Activated T-cell treated with anti-CD3 and anti-CD28 coated beads for 1 hour (primary cell): ENCODE data around the gene PDCD1.

Experiments used
- DNase-seq: peaks from one replicate; pipeline ENCODE4 v3.0.0-alpha.2; 2020; ENCODE audit warnings: low read depth

The PDCD1 gene

GRCh38 chr2:241865416-241865956 lies 6.8 kb upstream of the PDCD1 start:
- no peak for DNase-seq

DNA sequence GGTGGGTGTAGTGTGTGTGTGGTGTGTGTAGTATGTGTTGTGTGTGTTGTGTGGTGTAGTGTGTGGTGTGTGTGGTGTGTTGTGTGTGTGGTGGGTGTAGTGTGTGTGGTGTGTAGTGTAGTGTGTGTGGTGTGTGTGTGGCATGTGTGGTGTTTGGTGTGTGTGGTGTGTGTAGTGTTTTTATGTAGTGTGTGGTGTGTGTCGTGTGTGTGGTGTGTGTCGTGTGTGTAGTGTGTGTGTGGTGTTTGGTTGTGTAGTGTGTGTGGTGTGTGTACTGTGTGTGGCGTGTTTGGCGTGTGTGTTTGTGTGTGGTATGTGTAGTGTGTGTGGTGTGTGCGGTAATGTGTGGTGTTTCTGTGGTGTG lies 6.1 kb upstream of the PDCD1 start:
- DNase-seq = no peak

DNA sequence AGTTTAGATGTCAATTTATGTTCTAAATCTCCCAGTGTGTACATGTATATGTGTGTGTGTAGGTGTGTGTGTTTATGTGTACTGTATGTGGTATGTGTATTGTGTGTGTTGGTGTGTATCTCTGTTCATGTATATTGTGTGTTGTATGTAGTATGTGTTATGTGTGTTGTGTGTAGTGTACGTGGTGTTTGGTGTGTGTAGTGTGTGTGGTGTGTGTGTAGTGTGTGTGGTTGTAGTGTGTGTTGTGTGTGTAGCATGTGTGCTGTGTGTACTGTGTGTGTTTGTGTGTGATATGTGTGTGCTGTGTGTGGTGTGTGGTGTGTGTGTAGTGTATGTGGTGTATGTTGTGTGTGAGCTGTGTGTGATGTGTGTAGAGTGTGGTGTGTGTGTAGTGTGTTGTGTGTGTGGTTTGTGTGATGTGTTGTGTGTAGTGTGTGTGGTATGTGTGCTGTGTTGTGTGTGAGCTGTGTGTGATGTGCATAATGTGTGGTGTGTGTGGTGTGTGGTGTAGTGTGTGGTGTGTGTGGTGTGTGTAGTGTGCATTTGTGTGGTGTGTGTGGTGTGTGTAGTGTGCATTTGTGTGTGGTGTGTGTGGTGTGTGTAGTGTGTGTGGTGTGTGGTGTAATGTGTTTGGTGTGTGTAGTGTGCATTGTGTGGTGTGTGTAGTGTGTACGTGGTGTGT lies 5.6 kb upstream of the PDCD1 start:
- DNase-seq = no peak

DNA sequence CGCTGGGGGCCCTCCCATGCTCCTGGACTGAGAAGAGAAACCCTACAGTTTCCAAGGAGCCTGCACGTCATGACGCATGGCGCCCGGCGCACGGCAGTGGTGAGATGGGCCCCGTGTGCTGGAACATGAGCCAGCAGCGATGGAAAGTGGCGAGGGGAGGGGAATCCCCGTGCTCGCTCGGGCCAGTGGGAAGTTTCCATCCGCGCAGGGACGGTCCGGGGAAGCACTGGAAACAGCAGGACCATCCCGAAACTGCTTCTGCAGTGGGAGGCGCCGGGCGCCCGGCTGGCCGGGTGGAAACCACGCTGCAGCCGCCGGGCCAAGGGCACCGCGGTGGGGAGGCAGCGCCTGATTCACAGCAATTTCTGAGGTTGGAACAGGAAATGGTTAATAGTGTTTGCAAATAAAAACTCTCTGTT lies 4.9 kb upstream of the PDCD1 start:
- DNase-seq = no peak

- no peak for DNase-seq
Observed at GRCh38 chr2:241862775-241863535, 4.3 kb upstream of the PDCD1 start.

DNA sequence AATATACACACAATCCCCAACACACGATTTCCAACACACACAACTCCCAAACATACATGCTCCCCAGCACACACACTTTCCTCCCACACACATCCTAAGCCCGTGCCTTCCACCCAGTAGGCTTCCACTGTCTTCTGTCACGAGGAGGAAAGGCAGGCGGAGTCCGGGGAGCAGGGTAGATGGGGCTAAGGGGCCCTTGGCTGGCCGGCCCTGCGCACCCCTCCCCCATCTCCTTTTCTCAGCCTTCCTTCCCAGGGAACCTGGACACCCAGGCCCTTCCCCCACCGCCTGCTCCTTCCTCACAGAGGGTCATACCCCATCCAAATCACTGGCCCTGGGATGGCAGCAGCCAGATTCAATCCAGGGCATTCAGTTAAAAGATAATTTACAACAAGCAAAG lies 3.4 kb upstream of the PDCD1 start:
- DNase-seq = no peak

- DNase-seq = no peak
Observed at GRCh38 chr2:241861264-241861663, 2.6 kb upstream of the PDCD1 start.

DNA sequence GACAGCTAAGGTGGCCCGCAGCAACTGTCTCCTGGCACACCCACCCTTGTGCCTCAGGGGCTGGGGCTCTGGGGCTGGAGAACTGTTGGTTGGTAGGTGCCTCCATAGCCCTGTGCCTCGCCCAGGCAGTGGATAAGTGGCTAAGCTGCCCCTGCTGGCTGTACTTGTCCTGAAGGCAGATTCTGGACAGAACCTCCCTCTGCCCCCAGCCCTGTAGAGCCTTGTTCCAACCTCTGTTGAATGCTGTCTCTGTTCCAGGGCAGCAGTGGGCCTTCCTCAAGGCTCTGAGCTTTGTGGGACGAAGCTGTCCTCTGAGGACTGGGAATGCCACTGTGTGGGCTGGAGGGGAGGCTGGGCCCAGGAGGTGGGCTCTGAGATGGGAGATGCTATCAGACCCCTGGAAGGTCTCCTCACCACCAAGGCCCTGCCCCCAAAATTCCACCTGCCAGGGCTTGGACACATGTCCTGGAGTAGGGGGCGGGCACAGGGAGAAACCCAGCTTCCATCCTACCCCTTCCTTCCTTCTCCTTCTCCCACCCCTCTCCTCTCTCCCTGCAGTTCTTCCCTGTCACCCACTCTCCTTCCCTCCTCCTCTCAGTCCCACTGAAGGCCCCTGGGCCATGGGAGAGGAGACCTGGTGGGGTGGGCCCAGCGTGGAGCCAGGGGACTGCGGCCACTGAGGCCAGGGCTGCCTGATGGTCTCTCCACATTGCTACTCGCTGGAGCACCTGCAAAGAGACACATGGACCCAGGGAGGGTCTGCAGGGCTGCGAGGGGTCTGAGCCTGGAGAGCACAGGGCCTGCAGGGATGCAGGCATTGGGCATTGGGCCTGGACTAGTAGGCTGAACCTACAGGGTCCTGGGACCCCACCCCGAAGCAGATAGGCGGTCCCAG lies 1.7 kb upstream of the PDCD1 start:
- DNase-seq = no peak

DNA sequence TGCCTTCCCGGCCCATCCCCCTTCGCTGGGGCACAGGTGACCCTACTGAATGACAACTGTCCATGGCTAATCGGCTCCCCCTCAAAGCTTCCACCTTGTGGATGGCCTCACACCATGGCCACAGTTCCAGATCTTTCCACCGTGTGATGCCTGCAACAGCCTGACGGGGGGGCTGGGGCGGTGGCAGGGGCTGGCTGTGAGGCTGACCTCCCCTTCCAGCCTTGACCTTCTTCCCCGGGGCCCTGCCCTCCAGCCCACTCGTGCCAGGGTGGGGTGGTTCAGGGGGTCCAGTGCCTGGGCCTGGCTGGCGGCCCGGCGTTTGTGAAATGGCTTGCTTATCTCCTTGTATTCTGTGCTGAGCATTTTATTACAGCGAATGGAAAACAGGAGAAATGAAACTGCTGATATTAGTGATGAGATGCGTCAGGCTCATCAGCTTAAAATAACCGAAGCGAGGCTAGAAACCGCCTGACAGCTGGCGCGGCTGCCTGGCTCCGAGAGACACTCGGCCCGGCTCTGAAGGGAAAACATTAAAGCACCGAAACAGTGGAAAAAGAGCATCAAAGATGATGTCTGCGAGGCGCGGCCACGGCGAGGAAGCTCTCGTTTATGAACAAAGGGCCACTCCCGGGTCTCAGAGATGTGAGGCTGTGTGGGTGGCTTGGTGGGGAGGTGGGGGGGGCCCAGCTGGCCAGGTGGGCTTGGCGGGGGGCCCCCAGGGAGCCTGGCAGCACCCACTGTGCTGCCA lies 916 bp upstream of the PDCD1 start:
- DNase-seq = peak; percentile 54

DNA sequence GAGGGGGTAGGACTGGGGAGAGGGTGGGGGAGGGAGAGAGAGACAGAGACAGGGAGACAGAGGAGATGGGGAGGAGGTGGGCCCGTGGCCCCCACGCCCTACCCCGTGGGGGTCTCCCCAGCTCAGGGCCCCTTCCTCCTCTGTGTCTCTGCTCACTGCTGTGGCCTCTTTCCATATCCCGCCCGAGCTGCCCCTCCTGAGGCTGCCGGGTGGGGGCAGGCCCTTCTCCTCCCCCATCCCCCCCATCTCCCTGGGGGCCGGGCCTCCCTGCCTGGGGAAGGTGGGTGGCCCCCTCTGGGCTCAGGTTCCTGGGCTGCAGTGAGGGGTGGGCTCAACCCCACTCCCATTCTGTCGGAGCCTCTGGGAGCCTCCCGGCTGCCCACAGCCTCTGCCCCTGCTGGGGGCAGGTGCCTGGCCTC lies 332 bp upstream of the PDCD1 start:
- no peak for DNase-seq

DNA sequence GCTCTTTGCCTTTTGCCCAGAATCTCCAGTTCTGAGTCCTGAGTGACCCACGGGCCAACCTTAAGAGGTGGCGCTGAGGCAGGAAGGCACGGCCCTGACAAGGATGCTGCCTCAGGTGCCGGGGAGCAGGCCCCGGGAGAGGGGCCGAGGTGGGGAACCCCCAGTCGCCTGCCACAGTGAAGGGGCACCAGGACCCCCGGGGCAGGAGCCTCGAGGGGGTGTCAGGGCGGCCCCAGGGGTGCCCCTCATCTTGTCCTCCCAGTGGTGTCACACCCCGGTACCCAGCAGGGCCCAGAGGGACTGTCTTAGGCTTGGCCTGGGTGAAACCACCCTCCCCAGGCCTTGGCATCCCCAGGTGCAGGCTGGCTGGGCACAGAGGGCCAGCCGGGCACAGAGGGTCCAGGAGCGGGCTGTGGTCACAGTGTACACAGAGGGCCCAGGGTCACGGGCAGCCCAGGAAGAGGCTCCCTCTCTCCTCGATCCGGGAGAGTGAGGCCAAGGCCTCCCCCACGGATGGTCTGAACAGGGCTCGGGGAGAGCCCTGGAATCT lies 1.0 kb downstream of the PDCD1 start:
- DNase-seq = no peak

GRCh38 chr2:241857041-241857541 lies 1.6 kb downstream of the PDCD1 start:
- DNase-seq = no peak

DNA sequence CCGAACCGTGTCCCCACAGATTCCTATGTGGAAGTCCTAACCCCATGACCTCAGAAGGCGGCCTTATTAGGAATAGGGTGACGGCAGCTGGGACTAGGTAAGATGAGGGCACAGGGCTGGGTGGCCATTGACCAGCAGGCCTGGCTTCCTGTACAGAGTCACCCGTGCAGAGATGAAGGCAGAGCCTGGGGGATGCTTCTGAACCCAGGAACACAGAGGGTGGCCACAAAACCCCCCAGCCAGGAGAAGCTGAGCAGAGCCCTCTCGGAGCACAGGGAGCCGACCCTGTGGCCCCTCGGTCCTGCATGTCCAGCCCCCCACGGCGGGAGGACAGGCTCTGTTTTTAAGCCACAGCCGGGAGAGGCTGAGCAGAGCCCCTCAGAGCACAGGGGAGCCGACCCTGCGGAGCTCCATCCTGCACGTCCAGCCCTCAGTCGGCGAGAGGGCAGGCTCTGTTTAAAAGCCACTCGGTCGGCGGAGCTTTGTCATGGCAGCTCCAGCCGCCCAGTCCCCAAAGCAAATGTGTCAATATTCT lies 2.7 kb downstream of the PDCD1 start:
- DNase-seq = no peak

- DNase-seq = no peak
Observed at GRCh38 chr2:241855245-241855887, 3.3 kb downstream of the PDCD1 start.

DNA sequence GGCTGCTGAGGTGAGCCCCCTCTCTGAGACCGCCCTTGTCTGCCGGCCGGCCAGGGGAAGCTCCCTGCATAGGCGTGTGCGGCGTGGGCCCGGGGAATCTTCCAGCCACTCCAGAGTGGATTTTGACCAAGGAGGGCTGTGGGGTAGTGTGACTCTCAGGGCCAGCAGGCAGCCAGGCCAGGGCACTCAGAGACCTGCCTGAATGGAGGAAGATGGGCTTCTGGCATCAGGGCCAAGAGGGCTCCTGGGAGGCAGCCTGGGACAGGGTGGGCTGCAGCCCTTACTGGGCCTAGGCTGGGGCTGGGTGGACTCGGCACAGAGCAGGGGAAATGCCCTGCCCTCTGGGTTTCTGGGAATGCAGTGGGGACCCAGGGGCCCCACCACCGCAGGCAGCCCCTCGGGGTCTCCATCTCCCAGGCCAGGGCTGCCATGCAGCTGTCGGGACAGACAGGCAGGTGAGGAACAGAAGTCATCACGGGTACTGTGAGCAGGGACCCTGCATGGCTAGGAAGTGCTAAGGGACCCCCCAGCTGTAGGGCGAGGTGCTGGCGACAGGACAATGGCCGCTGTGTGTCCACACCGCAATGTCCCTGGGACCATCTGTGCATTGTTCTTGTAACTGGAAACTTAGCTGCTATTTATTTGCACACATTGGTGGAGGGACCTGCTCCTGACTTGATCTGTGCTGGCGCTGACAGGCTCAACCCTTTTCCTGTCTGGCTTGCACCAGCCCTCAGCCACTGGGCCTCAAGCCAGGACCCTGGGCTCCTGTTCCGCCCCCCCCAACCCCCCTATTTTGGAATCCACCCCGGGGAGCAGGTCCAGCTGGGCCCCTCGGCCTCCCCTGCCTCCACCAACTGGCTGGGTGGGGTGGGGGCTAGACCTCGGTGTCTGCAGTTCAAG lies 4.1 kb downstream of the PDCD1 start:
- DNase-seq = no peak

DNA sequence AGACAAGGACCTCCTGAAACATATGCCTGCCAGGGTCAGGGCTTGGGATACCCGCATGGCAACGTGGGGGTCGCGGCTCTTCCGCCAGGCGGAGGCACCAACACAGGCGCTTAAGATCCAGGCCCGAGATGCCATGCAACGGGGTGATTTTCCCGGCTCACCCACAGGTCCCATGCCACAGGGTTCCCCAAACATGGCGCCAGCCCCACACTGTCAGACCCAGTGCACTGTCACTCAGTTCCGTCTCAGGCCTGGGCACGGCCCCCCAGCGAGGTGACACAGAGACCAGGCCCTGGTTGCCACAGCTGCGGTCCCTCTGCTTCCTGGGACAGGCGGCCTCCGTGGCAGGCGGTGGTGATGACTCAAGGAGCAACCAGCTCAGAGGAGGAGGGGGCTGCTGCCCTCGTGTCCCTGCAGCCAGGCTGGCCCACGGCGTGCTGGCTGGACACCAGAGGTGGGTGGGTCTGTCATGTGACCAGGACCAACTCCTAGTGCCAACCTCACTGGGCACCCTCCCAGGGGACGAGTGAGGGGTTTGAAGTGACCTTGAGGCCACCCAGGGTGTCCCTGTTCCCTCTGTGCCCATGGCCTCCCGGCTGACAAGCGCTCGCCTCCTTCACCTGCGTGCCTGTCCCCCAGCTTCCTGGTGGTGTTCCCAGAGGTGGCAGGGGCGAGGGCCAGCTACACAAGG lies 4.9 kb downstream of the PDCD1 start:
- DNase-seq = no peak

DNA sequence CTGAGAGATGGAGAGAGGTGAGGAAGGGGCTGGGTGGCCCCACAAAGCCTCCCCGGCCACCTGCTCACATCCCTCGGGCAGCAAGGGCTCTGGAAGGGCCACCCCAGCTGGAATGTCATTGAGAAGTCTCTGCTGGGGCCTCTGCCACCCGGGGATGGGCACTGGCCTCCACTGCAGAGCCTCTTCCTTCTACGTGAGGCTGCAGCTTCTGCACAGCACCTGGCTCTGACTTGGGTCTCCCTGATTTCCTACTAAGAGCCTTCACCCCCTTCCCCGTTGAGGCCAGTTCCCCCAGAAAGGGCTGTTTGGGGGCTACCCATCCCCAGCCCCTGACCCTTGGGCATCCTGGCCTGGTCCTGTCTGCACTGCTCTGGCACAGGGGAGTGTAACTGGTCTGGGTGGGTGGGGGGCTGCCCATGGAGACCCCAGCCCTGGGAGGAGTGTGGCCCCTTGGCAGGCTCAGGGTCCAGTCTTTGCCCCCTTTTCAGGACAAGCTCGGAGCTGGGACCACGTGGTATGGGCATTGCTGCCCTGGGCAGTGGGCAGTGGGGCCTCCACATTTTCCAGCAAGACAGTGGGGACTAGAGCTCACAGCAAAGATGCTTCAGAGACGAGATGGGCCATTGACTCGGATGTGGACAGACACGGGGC lies 5.6 kb downstream of the PDCD1 start:
- no peak for DNase-seq
